KMS-11 (cell line): ENCODE data around the gene TRIM62.

Experiments
- H2AFZ ChIP-seq: fragments of 200-600 bp; sonication (generic); 2 replicates; pipeline ENCODE4 v1.6.1; 2016; ENCODE audit warnings: antibody characterized with exemption, mixed run types, low read depth
- H3K27ac ChIP-seq: fragments of 200-600 bp; sonication (generic); 2 replicates; pipeline ENCODE4 v1.6.1; 2016; ENCODE audit warnings: mild to moderate bottlenecking, mixed run types
- H3K27me3 ChIP-seq: fragments of 200-600 bp; sonication (generic); 2 replicates; pipeline ENCODE4 v1.6.1; 2017; ENCODE audit warnings: mild to moderate bottlenecking, low read depth, mixed run types, moderate library complexity; ENCODE audit not compliant: insufficient read depth
- H3K36me3 ChIP-seq: fragments of 200-600 bp; sonication (generic); 2 replicates; pipeline ENCODE4 v1.6.1; 2017; ENCODE audit warnings: mild to moderate bottlenecking, mixed run types; ENCODE audit not compliant: insufficient read depth
- H3K4me1 ChIP-seq: fragments of 200-600 bp; sonication (generic); 2 replicates; pipeline ENCODE4 v1.6.1; 2016; ENCODE audit warnings: mild to moderate bottlenecking, low read depth, mixed run types; ENCODE audit not compliant: poor library complexity, severe bottlenecking
- H3K4me2 ChIP-seq: fragments of 200-600 bp; sonication (generic); 2 replicates; pipeline ENCODE4 v1.7.0; 2016; ENCODE audit warnings: mild to moderate bottlenecking, mixed run types
- H3K4me3 ChIP-seq: fragments of 200-600 bp; sonication (generic); IDR thresholded peaks from 2 replicates; pipeline ENCODE4 v1.6.1; 2017; ENCODE audit warnings: low read depth, low read length, mixed read lengths; ENCODE audit not compliant: insufficient read depth
- H3K79me2 ChIP-seq: fragments of 200-600 bp; sonication (generic); 2 replicates; pipeline ENCODE4 v1.6.1; 2016; ENCODE audit warnings: low read depth, mixed run types; ENCODE audit not compliant: insufficient read depth
- H3K9ac ChIP-seq: fragments of 200-600 bp; sonication (generic); 2 replicates; pipeline ENCODE4 v1.6.1; 2016; ENCODE audit warnings: mild to moderate bottlenecking, mixed run types
- H4K20me1 ChIP-seq: fragments of 200-600 bp; sonication (generic); 2 replicates; pipeline ENCODE4 v1.6.1; 2016; ENCODE audit warnings: mild to moderate bottlenecking, mixed run types; ENCODE audit not compliant: insufficient read depth
- CTCF ChIP-seq: fragments of 200-600 bp; sonication (generic); conservative IDR thresholded peaks from 2 replicates; pipeline ENCODE4 v1.6.1; 2017; ENCODE audit warnings: low read depth, mild to moderate bottlenecking, antibody characterized with exemption, low read length, moderate library complexity, mixed read lengths

Gene TRIM62

GRCh38 chr1:33097137-33097611 is 84.7 kb downstream of the TRIM62 start:
- Histone ChIP-seq H3K9ac (no peak overlapping the region), H4K20me1 (no peaks in the 10 kb centered on the region), H3K4me3 (no peak overlapping the region), H3K36me3 (no peaks in the 10 kb centered on the region), H3K79me2 (no peaks in the 10 kb centered on the region), H3K27ac (no peak overlapping the region), H2AFZ (no peak overlapping the region), H3K4me1 (peaks cover 39% of the 10 kb centered on the region), H3K4me2 (no peak overlapping the region), H3K27me3 (no peaks in the 10 kb centered on the region)
- TF ChIP-seq CTCF, result no peak

GRCh38 chr1:33096363-33097005 is 85.4 kb downstream of the TRIM62 start:
- Histone ChIP-seq H4K20me1 (no peaks in the 10 kb centered on the region), H3K27me3 (no peaks in the 10 kb centered on the region), H3K4me2 (no peak overlapping the region), H3K79me2 (no peaks in the 10 kb centered on the region), H3K27ac (no peak overlapping the region), H3K4me1 (peaks cover 39% of the 10 kb centered on the region), H3K4me3 (no peak overlapping the region), H2AFZ (no peak overlapping the region), H3K36me3 (no peaks in the 10 kb centered on the region), H3K9ac (no peak overlapping the region)
- no peak for TF ChIP-seq CTCF
